Activated CD4-positive, alpha-beta T cell treated with anti-CD3 and anti-CD28 coated beads for 36 hours (primary cell): ENCODE measurements around the gene MSI2. TPM values are rescaled to one million over a fixed set of nuclear protein-coding genes. Genes with fewer than 3 reads are reported as not detected.

Experiments
- ATAC-seq: fragments of 200-7000 bp; cut with Tn5 transposase; one replicate; pipeline ENCODE4 v1.10.0; 2021; ENCODE audit warnings: mild to moderate bottlenecking, moderate library complexity
- CTCF ChIA-PET: fragments of 350-600 bp; sonication (Branson Sonifier 250); formaldehyde crosslinking; loops from one replicate; lab custom pipeline; 2021; ENCODE audit warnings: antibody characterized with exemption; lab: Charles Lee
- POLR2A ChIA-PET: fragments of 350-600 bp; sonication (Branson Sonifier 250); formaldehyde crosslinking; loops from one replicate; lab custom pipeline; 2021; ENCODE audit warnings: antibody characterized with exemption, inconsistent platforms; lab: Charles Lee
- DNase-seq: peaks from one replicate; pipeline ENCODE4 v3.0.0-alpha.2; 2020
- H3K27ac Mint-ChIP-seq: one replicate; pipeline ENCODE4 v1.8.0; 2021; ENCODE audit warnings: mixed read lengths
- H3K27me3 Mint-ChIP-seq: one replicate; pipeline ENCODE4 v1.8.0; 2021; ENCODE audit warnings: mixed read lengths
- H3K36me3 Mint-ChIP-seq: one replicate; pipeline ENCODE4 v1.8.0; 2021; ENCODE audit warnings: low read depth, mixed read lengths
- H3K4me1 Mint-ChIP-seq: one replicate; pipeline ENCODE4 v1.8.0; 2021; ENCODE audit warnings: mixed read lengths
- H3K4me3 Mint-ChIP-seq: one replicate; pipeline ENCODE4 v1.8.0; 2021; ENCODE audit warnings: mild to moderate bottlenecking, moderate library complexity, mixed read lengths
- H3K9me3 Mint-ChIP-seq: one replicate; pipeline ENCODE4 v1.8.0; 2021; ENCODE audit warnings: low read depth, mixed read lengths
- intact Hi-C, 2 experiments: fragments of 100-400 bp; cut with DNase I in 1 of 2; cut with micrococcal nuclease in 1 of 2; formaldehyde crosslinking; loops; one replicate each; pipeline versions ENCODE4 v1.14.2 to v1.15.1; 2022 to 2024; cut with DNase I, micrococcal nuclease
- total RNA-seq, 2 experiments: library from RNA; stranded (reverse); gene quantifications; one replicate each; pipeline ENCODE4 v1.2.3, GENCODE V29; 2021

The MSI2 gene
- total RNA-seq, 2 experiments from 2014 or later: 55.3 to 57.2 TPM

- Mint-ChIP-seq H3K4me1 (peaks cover 5% of the 10 kb centered on the region), H3K36me3 (peaks cover 22% of the 10 kb centered on the region), H3K9me3 (peaks cover under 1% of the 10 kb centered on the region), H3K27ac (no peak overlapping the region), H3K4me3 (no peak overlapping the region), H3K27me3 (no peaks in the 10 kb centered on the region)
- ChIA-PET CTCF (no interaction called here), POLR2A (no interaction called here)
- DNase-seq (no peak), ATAC-seq (no peak)
- intact Hi-C loops: no loop called here
These were observed 372.1 kb downstream of the MSI2 start for GRCh38 chr17:57628421-57628820.

GRCh38 chr17:57629470-57629869 is 373.1 kb downstream of the MSI2 start:
- intact Hi-C loops: no loop called here
- DNase-seq (no peak), ATAC-seq (no peak)
- H3K27ac Mint-ChIP-seq: no peak overlapping the region
- no peaks in the 10 kb centered on the region for H3K27me3 Mint-ChIP-seq
- H3K4me3 Mint-ChIP-seq: no peak overlapping the region
- H3K4me1 Mint-ChIP-seq: no peaks in the 10 kb centered on the region
- H3K36me3 Mint-ChIP-seq: peaks cover 28% of the 10 kb centered on the region
- CTCF ChIA-PET: interaction anchor here (0.6 kb wide), 1 partner anchor 40 kb away, joined by 3 read pairs; no protein-coding TSS in a partner anchor
- H3K9me3 Mint-ChIP-seq: peaks cover 2% of the 10 kb centered on the region
- POLR2A ChIA-PET: no interaction called here

- CTCF ChIA-PET: interaction anchor here (0.6 kb wide), 1 partner anchor 41 kb away, joined by 3 read pairs; no protein-coding TSS in a partner anchor
- Mint-ChIP-seq H3K27ac (no peak overlapping the region), H3K36me3 (peaks cover 28% of the 10 kb centered on the region), H3K4me3 (no peak overlapping the region), H3K27me3 (no peaks in the 10 kb centered on the region), H3K4me1 (no peaks in the 10 kb centered on the region), H3K9me3 (peaks cover 2% of the 10 kb centered on the region)
- ATAC-seq: no peak
- intact Hi-C loops: no loop called here
- DNase-seq: no peak
- POLR2A ChIA-PET: no interaction called here
These were observed 373.6 kb downstream of the MSI2 start for GRCh38 chr17:57629886-57630285.

- H3K9me3 Mint-ChIP-seq: peaks cover 2% of the 10 kb centered on the region
- ATAC-seq: no peak
- CTCF ChIA-PET: interaction anchor here (0.7 kb wide), 1 partner anchor 46 kb away, joined by 3 read pairs; no protein-coding TSS in a partner anchor
- POLR2A ChIA-PET: no interaction called here
- intact Hi-C loops: no loop called here
- H3K4me3 Mint-ChIP-seq: no peak overlapping the region
- no peaks in the 10 kb centered on the region for H3K4me1 Mint-ChIP-seq
- H3K27me3 Mint-ChIP-seq: no peaks in the 10 kb centered on the region
- H3K27ac Mint-ChIP-seq: no peak overlapping the region
- H3K36me3 Mint-ChIP-seq: peaks cover 28% of the 10 kb centered on the region
- DNase-seq: no peak
These were observed 374.4 kb downstream of the MSI2 start for GRCh38 chr17:57630736-57631135.

- Mint-ChIP-seq H3K27me3 (no peaks in the 10 kb centered on the region), H3K9me3 (peaks cover 2% of the 10 kb centered on the region), H3K4me1 (no peaks in the 10 kb centered on the region), H3K36me3 (peaks cover 30% of the 10 kb centered on the region), H3K4me3 (no peak overlapping the region), H3K27ac (no peak overlapping the region)
- intact Hi-C loops: no loop called here
- POLR2A ChIA-PET: no interaction called here
- ATAC-seq: no peak
- CTCF ChIA-PET: interaction anchor here (0.7 kb wide), 1 partner anchor 789 kb away, joined by 3 read pairs; no protein-coding TSS in a partner anchor
- DNase-seq: no peak
These were observed 375.5 kb downstream of the MSI2 start for GRCh38 chr17:57631871-57632270.

GRCh38 chr17:57632294-57632693 is 376.0 kb downstream of the MSI2 start:
- H3K4me1 Mint-ChIP-seq: no peaks in the 10 kb centered on the region
- no peaks in the 10 kb centered on the region for H3K27me3 Mint-ChIP-seq
- no peak overlapping the region for H3K4me3 Mint-ChIP-seq
- H3K9me3 Mint-ChIP-seq: peaks cover 2% of the 10 kb centered on the region
- no peak overlapping the region for H3K27ac Mint-ChIP-seq
- ATAC-seq (no peak), DNase-seq (no peak)
- peaks cover 30% of the 10 kb centered on the region for H3K36me3 Mint-ChIP-seq
- CTCF ChIA-PET: interaction anchor here (0.7 kb wide), 1 partner anchor 789 kb away, joined by 3 read pairs; no protein-coding TSS in a partner anchor
- intact Hi-C loops: no loop called here
- POLR2A ChIA-PET: no interaction called here

- H3K9me3 Mint-ChIP-seq: peaks cover 2% of the 10 kb centered on the region
- ChIA-PET CTCF (no interaction called here), POLR2A (no interaction called here)
- no peak overlapping the region for H3K4me3 Mint-ChIP-seq
- intact Hi-C loops: no loop called here
- H3K36me3 Mint-ChIP-seq: peaks cover 30% of the 10 kb centered on the region
- ATAC-seq: no peak
- no peak overlapping the region for H3K27ac Mint-ChIP-seq
- no peaks in the 10 kb centered on the region for H3K27me3 Mint-ChIP-seq
- no peak for DNase-seq
- H3K4me1 Mint-ChIP-seq: no peaks in the 10 kb centered on the region
These were observed 376.9 kb downstream of the MSI2 start for GRCh38 chr17:57633236-57633635.

GRCh38 chr17:57634713-57635465 is 378.6 kb downstream of the MSI2 start:
- DNase-seq: no peak
- peaks cover 29% of the 10 kb centered on the region for H3K36me3 Mint-ChIP-seq
- intact Hi-C loops: no loop called here
- H3K9me3 Mint-ChIP-seq: peaks cover 2% of the 10 kb centered on the region
- CTCF ChIA-PET: interaction anchor here (1.1 kb wide), 1 partner anchor 16 kb away, joined by 3 read pairs; no protein-coding TSS in a partner anchor
- H3K27ac Mint-ChIP-seq: no peak overlapping the region
- no peaks in the 10 kb centered on the region for H3K27me3 Mint-ChIP-seq
- POLR2A ChIA-PET: interaction anchor here (0.6 kb wide), 1 partner anchor 657 kb away, joined by 8 read pairs; no protein-coding TSS in a partner anchor
- no peak for ATAC-seq
- no peaks in the 10 kb centered on the region for H3K4me1 Mint-ChIP-seq
- H3K4me3 Mint-ChIP-seq: no peak overlapping the region

GRCh38 chr17:57636274-57636673 is 380.0 kb downstream of the MSI2 start:
- Mint-ChIP-seq H3K4me3 (no peak overlapping the region), H3K27ac (no peak overlapping the region), H3K4me1 (no peaks in the 10 kb centered on the region), H3K9me3 (peaks cover 2% of the 10 kb centered on the region), H3K36me3 (peaks cover 25% of the 10 kb centered on the region), H3K27me3 (no peaks in the 10 kb centered on the region)
- ATAC-seq (no peak), DNase-seq (no peak)
- ChIA-PET CTCF (interaction anchor here (1.1 kb wide), 1 partner anchor 15 kb away, joined by 3 read pairs; no protein-coding TSS in a partner anchor), POLR2A (no interaction called here)
- intact Hi-C loops: no loop called here

- ATAC-seq (no peak), DNase-seq (no peak)
- POLR2A ChIA-PET: interaction anchor here (0.5 kb wide), 1 partner anchor 1708 kb away, joined by 5 read pairs; no protein-coding TSS in a partner anchor
- Mint-ChIP-seq H3K4me3 (no peak overlapping the region), H3K9me3 (peaks cover 2% of the 10 kb centered on the region), H3K27me3 (no peaks in the 10 kb centered on the region), H3K36me3 (peaks cover 24% of the 10 kb centered on the region), H3K27ac (no peak overlapping the region), H3K4me1 (no peaks in the 10 kb centered on the region)
- intact Hi-C loops: no loop called here
- CTCF ChIA-PET: no interaction called here
These were observed 380.8 kb downstream of the MSI2 start for GRCh38 chr17:57636985-57637665.

GRCh38 chr17:57637666-57638010 is 381.3 kb downstream of the MSI2 start:
- no peak for ATAC-seq
- no peaks in the 10 kb centered on the region for H3K27me3 Mint-ChIP-seq
- no peak for DNase-seq
- H3K9me3 Mint-ChIP-seq: peaks cover 2% of the 10 kb centered on the region
- ChIA-PET POLR2A (interaction anchor here (0.5 kb wide), 1 partner anchor 1707 kb away, joined by 5 read pairs; no protein-coding TSS in a partner anchor), CTCF (no interaction called here)
- H3K36me3 Mint-ChIP-seq: peaks cover 21% of the 10 kb centered on the region
- no peak overlapping the region for H3K4me3 Mint-ChIP-seq
- intact Hi-C loops: no loop called here
- no peaks in the 10 kb centered on the region for H3K4me1 Mint-ChIP-seq
- no peak overlapping the region for H3K27ac Mint-ChIP-seq
